Daoy (cell line): ENCODE measurements around the gene C1RL. TPM values are rescaled to one million over a fixed set of nuclear protein-coding genes. Genes with fewer than 3 reads are reported as not detected.
"Not testable (repeated sequence)": the region's sequence is repeated elsewhere in the genome, so short reads cannot be mapped to it uniquely, and the experiment has no call there.

ENCODE experiments used
- DNase-seq: peaks from one replicate; pipeline ENCODE4 v3.0.0-alpha.2; 2015; ENCODE audit warnings: low read depth
- total RNA-seq: library from RNA; depleted of rRNA; stranded (reverse); fragments of >200 nt; shearing (Covaris generic); gene quantifications from 2 replicates; pipeline ENCODE4 v1.2.3, GENCODE V29; 2014; rRNA removed

The C1RL gene
- total RNA-seq, 1 experiment from 2014 or later: 3.1 TPM

DNA sequence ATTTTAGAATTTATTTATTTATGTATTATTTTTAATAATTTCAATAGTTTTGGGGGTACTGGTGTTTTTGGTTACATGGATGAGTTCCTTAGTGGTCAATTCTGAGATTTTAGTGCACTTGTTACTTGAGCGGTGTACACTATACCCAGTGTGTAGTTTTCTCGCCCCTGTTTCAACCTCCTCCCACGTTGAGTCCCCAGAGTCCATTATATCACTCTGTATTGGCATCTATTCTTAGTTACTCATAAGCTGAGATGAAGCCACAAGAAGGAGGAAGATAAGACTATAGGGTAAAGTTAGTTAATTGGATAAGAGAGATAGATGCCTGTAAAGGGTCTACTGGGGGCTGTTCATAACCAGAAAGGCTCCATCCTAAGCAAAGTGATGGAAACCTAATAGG is 44.5 kb downstream of the C1RL start:
- no peak for DNase-seq

DNA sequence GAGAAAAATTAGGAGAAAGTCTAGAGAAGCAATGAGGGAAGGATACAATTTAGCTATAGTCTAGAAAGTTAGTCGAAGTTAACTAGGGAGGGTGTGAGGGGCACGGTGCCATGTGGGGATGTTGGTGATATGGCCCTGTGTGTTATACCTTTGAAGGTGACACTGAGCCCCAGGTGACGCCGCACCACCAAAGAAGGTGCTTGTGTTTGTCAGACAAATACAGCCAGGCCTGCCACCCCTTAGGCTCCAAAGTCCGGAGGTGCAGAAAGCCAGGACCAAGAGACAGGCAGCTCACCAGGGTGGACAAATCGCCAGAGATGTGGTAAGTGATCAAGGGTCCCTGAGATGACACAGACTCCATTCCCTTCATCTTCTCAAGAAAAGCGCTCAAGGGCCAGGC is 47.4 kb downstream of the C1RL start:
- DNase-seq: no peak

DNA sequence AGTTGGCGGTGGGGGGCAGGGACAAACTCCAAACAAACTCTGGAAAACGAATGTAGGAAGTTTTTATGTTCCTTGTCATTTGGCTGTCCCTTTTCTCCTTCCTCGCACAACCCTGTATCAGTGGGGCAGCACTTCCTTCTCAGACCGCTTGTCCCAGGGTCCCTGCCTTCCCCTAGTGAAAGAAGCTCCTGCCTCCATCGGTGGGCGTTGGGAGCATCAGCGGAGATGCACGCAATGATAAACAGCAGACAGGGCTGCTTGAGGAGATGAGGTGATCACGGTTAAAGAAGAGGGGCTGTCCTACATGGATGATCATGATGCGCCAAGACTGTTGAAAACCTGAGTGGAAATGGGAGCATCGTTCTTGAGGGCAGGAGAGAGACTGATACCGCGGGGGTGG is 47.9 kb downstream of the C1RL start:
- no peak for DNase-seq

DNA sequence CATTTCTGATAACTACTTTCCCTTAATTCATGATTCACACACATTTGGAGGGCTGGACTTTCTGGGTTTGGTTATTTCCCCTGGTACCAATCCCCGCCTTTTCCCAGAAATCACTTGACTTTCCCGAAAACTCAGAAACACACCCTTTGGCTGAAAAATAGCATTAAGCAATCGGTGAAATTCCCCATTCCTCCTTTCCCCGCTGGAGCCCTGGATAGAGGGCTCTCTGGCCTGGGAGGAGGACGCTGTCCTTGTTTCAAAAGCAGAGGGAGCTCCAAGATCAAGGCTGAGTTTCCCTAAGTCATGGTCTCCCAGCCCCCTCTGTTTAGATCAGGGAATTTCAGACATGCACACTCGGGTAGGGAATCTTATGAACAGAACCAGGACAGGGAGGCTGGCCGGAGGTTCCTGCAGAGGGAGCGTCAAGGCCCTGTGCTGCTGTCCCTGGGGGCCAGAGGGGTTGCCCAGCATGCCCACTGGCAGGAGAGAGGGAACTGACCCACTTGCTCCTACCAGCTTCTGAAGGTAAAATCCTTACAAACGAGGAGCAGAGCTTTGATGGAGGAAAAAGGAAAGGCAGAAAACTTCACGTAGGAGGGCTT is 48.6 kb downstream of the C1RL start, which contains the start of gene C1S:
C1S (plus strand) TSS at position 366 of the 602 bp plus-strand sequence. CDS start 1,195 bp downstream, outside the sequence.
- DNase-seq: peak; percentile 82

DNA sequence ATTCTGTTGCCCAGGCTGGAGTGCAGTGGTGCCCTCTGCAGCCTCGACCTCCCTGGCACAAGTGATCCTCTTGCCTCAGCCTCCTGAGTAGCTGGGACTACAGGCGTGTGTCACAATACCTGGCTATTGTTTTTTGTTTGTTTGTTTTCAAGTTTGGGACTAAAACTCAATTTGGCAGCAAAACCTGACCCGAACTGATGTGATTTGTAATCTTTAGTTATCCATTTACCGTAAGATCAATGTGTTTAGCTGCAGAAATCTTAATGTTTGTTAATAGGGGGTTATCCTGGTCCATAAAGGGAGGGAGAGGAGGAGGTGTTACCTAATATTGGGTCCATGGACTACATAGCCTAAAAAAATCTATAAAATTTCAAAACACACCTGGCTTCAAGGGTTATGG is 49.2 kb downstream of the C1RL start:
- no peak for DNase-seq

DNA sequence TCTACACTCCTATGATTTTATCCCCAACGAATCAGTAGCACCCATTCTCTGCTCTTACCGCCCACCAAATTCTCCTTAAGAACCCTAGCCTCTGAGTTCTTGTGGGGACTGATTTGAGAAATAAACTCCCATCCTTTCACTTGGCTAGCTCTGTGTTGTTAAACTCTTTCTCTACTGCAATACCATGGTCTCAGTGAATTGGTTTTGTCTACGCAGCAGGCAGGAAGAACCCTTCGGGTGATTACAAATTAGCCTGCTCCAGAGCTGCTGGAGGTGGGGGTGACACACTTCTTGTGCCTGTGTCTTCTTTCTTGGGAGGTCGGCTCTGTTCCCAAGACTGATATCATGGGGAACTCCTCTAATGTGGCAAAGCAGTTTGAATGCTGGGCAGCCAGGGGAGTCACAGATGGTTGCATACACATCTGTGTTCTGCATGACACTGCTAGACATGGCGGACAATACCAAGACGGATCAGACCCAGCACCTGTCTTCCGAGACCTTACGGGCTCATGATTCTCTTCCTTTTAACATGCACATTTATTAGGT is 50.1 kb downstream of the C1RL start:
- DNase-seq: no peak

DNA sequence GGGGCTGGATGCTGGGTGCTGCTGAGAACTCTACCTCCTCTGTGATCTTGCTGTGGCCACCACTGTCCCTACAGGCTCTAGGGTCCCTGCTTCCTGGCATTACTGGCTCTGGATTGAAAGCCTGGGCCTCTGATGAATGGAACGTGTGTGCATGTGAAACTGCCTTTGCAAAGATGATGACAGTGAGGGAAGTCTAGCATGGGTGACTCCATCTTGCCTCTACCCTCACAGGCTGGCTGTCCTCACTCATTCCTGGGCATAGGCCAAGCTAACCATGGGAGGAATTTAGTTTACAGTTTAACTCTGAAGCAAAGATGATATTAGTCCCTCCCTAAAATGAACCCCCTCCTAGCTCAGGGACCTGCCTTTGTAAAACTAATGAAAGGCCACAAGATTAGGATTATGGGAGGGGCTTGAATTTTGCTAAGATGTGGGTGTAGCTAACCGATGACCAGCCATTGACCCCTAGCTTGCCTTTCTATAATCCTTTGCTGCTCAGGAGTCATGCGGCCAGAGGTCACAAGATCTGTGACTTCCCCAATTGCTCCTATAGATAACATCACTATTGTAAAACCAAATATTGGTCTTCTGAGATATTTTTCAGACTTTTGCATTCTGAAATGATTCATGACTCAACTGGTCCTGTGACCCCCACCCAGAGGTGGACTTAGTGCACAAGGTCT is 50.7 kb downstream of the C1RL start:
- no peak for DNase-seq

DNA sequence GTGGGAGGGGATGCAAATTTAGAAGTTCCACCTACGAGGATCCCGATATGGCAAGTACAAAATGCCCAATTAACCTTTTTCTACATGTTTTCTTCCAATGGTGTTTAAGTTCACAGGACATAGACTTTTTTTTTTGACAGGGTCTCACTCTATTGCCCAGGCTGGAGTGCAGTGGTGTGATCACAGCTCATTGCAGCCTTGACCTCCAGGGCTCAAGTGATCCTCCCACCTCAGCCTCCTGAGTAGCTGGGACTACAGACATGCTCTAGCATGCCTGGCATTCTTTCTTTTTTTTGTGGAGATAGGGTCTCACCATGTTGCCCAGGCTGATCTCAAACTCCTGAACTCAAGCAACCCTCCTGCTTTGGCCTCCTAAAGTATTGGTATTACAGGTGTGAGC is 53.3 kb downstream of the C1RL start:
- DNase-seq: not testable (repeated sequence)

DNA sequence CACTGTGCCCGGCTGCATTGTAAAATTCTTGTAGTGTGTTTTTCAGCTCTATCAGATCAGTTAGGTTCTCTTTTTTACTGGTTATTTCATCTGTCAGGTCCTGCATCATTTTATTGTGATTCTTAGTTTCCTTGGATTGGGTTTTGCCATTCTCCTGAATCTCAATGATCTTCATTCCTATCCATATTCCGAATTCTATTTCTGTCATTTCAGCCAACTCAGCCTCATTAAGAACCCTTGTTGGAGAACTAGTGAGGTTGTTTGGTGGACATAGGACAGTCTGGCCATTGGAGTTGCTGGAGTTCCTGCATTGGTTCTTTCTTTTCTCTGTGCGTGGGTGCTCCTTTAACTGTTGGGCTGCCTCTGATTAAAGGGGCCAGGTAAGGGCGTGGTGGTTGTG is 54.1 kb downstream of the C1RL start:
- no peak for DNase-seq

DNA sequence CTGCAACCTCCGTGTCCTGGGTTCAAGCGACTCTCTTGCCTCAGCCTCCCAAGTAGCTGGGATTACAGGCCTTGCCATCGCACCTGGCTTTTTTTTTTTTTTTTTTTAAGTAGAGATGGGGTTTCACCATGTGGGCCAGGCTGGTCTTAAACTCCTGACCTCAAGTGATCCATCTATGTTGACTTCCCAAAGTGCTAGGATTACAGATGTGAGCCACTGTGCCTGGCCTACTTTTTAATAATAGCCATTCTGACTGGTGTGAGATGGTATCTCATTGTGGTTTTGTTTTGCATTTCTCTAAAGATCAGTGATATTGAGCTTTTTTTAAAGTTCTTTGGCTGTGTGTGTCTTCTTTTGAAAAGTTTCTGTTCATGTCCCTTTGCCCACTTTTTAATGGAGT is 59.0 kb downstream of the C1RL start:
- DNase-seq: not testable (repeated sequence)

DNA sequence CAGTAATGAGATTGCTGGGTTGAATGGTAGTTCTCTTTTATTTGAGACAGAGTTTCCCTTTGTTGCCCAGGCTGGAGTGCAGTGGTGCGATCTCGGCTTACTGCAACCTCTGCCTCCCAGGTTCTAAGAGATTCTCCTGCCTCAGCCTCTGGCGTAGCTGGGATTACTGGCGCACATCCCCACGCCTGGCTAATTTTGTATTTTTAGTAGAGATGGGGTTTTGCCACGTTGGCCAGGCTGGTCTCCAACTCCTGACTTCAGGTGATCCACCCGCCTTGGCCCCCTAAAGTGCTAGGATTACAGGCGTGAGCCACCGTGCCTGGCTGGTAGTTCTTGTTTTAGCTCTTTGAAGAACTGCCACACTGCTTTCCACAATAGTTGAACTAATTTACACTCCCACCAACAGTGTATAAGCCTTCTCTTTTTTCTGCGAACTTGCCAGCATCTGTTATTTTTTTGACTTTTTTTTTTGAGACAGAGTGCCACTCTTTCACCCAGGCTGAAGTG is 59.5 kb downstream of the C1RL start:
- not testable (repeated sequence) for DNase-seq

DNA sequence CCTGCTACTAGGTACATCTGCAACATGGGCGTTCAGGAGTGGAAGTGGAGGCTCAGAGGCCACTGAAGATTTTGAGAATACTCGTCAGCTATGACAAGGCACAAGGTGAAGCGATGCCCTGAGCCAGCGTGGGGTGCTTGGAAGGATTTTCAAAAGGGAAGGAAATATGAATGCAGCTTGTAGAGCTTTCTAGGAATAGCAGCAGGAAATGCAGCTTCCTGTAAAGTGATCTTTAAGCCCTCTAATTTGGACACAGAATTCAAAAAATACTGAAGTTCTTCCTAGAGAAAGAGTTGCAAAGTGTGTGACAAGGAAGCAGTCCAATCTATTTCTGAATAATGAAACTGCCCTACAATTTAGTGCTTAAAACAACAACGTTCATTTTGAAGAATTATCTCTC is 61.7 kb downstream of the C1RL start:
- no peak for DNase-seq

DNA sequence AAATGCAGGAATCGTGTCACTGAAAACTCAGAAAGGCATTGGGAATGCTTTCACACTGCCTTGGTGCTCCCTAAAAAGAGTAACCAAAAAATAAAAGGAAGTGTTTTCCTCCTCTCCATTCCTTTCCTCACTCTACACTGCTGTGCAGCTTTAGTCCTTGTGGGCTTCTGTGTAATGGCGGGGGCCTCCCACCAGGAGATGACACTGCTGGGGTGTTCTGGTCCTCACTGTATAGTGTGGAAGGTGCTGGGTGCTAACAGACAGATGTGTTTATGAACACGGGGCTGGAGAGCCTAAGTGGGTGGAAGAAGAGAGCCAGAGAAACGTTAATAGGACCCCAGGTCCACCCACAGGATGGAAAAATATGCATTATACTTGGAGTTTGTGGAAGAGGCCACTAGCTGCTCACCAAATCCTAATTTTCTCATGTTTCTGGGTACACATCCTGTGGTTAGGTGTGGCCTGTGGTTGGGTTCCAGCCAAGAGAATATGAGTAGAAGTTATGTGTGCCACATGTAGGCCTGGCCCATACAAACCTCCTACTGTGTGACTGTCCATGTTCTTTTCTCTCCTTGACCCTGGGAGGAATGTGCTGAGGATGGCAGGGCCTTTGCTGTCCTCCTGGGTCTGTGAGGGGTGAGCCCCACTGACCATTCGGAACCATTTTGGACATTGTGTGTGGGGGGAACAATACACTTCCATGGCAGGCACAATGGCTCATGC is 62.5 kb downstream of the C1RL start:
- DNase-seq: no peak

DNA sequence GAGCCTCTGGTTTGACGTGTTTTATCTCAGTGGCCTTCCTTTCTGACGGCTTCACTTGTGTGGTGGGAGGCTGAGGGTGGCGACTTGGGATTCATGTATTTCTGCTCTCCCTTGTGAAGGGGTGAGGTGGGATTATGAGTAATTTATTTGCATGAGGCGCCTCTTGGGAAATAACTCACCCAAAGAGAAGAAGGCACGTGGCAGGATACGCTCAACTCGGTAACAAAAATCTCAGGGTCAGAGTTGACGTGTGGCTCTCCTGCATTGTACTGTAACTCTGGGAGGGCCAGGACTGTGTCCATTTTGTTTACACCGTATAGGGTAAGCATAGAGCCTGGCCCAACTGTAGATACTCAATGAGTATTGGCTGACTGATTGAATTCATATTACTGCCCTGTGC is 63.1 kb downstream of the C1RL start:
- no peak for DNase-seq

Other genes with a start within 250 kb of the C1RL start
- 1,485 and 1,599 TPM in 2 replicates for gene TPI1, start 241.7 kb downstream of the C1RL start, total RNA-seq
- gene SPSB2, start 235.9 kb downstream of the C1RL start, total RNA-seq: 2.9 and 8.3 TPM in 2 replicates
- 7.0 and 16.1 TPM in 2 replicates for gene LRRC23, start 204.4 kb downstream of the C1RL start, total RNA-seq
- 9.0 and 13.4 TPM in 2 replicates for gene ENO2, start 194.6 kb downstream of the C1RL start, total RNA-seq
- 3.3 and 5.4 TPM in 2 replicates for gene ATN1, start 181.3 kb downstream of the C1RL start, total RNA-seq
- gene RNU7-1, start 165.4 kb downstream of the C1RL start, total RNA-seq: not detected in 2 replicates
- 216 and 272 TPM in 2 replicates for gene C12orf57, start 165.2 kb downstream of the C1RL start, total RNA-seq
- gene PTPN6, start 157.9 kb downstream of the C1RL start, total RNA-seq: not detected in 2 replicates
- gene PHB2, start 138.6 kb downstream of the C1RL start, total RNA-seq: 423 and 482 TPM in 2 replicates
- gene EMG1, start 138.3 kb downstream of the C1RL start, total RNA-seq: 133 and 151 TPM in 2 replicates
- gene LPCAT3, start 90.7 kb downstream of the C1RL start, total RNA-seq: 9.7 and 13.7 TPM in 2 replicates
- gene C1S, start 48.5 kb downstream of the C1RL start, total RNA-seq: 5.5 and 5.7 TPM in 2 replicates
- 2.3 and 2.9 TPM in 2 replicates for gene C1R, start 16.8 kb downstream of the C1RL start, total RNA-seq
- 0.46 TPM in 1 of 2 replicates, not detected in the other for gene RBP5, start 19.7 kb upstream of the C1RL start, total RNA-seq
- gene CLSTN3, start 21.2 kb upstream of the C1RL start, total RNA-seq: 3.7 and 10.6 TPM in 2 replicates
- 23.2 and 26.8 TPM in 2 replicates for gene PEX5, start 80.5 kb upstream of the C1RL start, total RNA-seq
- not detected in 2 replicates for gene ACSM4, start 194.9 kb upstream of the C1RL start, total RNA-seq